ENCODE measurements around the gene IL20RB. TPM values are rescaled to one million over a fixed set of nuclear protein-coding genes. Genes with fewer than 3 reads are reported as not detected.

IL20RB gene
- total and polyA plus RNA-seq, 9 donors = 0.35 to 1.7 (median 0.60) TPM

DNA sequence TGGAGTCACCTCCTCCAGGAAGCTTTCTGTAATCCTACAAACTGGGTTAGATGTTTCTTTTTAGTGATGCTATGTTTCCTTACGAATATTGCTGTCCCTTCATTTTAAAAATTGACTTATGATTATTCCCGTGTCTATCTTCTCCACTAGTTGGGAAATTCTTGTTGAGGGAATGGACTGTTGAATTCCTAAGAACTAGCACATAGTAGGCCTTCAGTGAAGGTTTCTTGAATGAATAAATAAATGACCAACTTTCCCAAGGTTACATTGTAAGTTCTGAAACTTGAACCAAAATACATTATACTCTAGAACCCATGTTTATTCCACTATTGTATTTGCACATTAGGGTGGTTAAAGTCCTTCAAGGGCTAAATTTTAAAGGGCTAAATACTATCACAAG, 812 bp upstream of the IL20RB start:
- intact Hi-C loops (cut with DNase I) = no loop called here
- no peaks in the 10 kb centered on the region for H3K9me3 ChIP-seq
- H3K4me1 ChIP-seq (ENCODE audit: insufficient read depth) = no peaks in the 10 kb centered on the region
- TF ChIP-seq CTCF (IDR thresholded peaks at IDR 0.05) (no peak), EP300 (IDR thresholded peaks at IDR 0.05) (no peak), POLR2A (IDR thresholded peaks at IDR 0.05) (no peak)
- no peak for DNase-seq
- no peaks in the 10 kb centered on the region for H3K27me3 ChIP-seq
- WGBS, 3 donors = 96 to 98% (median 98%) methylated on average over 2 of the region's 2 CpGs
- H3K36me3 ChIP-seq = no peaks in the 10 kb centered on the region
- no peak overlapping the region for H3K27ac ChIP-seq
- H3K4me3 ChIP-seq = no peak overlapping the region

- no peaks in the 10 kb centered on the region for H3K4me1 ChIP-seq (ENCODE audit: insufficient read depth)
- H3K4me3 ChIP-seq = no peak overlapping the region
- no peak for DNase-seq
- no peak for TF ChIP-seq EP300 (IDR thresholded peaks at IDR 0.05)
- TF ChIP-seq CTCF (IDR thresholded peaks at IDR 0.05) = no peak
- TF ChIP-seq POLR2A (IDR thresholded peaks at IDR 0.05) = no peak
- no peaks in the 10 kb centered on the region for H3K36me3 ChIP-seq
- intact Hi-C loops (cut with DNase I) = no loop called here
- H3K27ac ChIP-seq = no peak overlapping the region
- WGBS, 3 donors = 60 to 81% (median 75%) methylated on average over 2 of the region's 2 CpGs
- no peaks in the 10 kb centered on the region for H3K9me3 ChIP-seq
- H3K27me3 ChIP-seq = no peaks in the 10 kb centered on the region
Observed at GRCh38 chr3:136958939-136959338, 1.2 kb downstream of the IL20RB start.

DNA sequence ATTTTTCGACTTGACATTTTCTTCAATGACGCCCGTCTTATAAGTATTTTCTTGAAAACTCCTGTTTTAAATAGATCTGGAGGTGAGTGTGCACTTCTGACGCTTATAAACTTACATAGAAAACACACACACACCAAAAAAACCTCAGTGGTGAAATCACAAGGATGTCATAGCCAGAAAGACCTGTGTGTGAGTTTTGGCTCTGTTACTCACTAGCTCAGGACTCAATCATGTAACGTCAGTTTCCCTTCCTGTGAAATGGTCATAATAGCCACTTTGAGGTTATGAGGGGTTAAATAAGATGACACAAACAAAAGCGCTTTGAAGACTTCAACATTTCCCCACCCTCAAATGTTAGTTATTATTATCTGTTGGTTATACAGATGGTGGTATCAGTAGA, 1.8 kb downstream of the IL20RB start:
- intact Hi-C loops (cut with DNase I) = no loop called here
- no peak overlapping the region for H3K4me3 ChIP-seq

GRCh38 chr3:136960838-136961836, 3.4 kb downstream of the IL20RB start:
- H3K27me3 ChIP-seq = no peaks in the 10 kb centered on the region
- no peaks in the 10 kb centered on the region for H3K36me3 ChIP-seq
- 82 to 86% (median 84%) methylated on average over 4 of the region's 4 CpGs for WGBS, 3 donors
- no peaks in the 10 kb centered on the region for H3K9me3 ChIP-seq
- intact Hi-C loops (cut with DNase I) = no loop called here
- no peak overlapping the region for H3K4me3 ChIP-seq
- H3K27ac ChIP-seq = no peak overlapping the region
- DNase-seq = no peak
- TF ChIP-seq CTCF (IDR thresholded peaks at IDR 0.05) = no peak
- no peak for TF ChIP-seq EP300 (IDR thresholded peaks at IDR 0.05)
- no peaks in the 10 kb centered on the region for H3K4me1 ChIP-seq (ENCODE audit: insufficient read depth)

More for the DNA sequence above, 1.8 kb downstream of the IL20RB start:
- 95 to 96% (median 95%) methylated on average over 6 of the region's 6 CpGs for WGBS, 3 donors
- DNase-seq = no peak
- Histone ChIP-seq H3K27ac (no peak overlapping the region), H3K27me3 (no peaks in the 10 kb centered on the region), H3K36me3 (no peaks in the 10 kb centered on the region), H3K9me3 (no peaks in the 10 kb centered on the region), H3K4me1 (ENCODE audit: insufficient read depth) (no peaks in the 10 kb centered on the region)
- TF ChIP-seq CTCF (IDR thresholded peaks at IDR 0.05) = no peak
- TF ChIP-seq POLR2A (IDR thresholded peaks at IDR 0.05) = no peak
- TF ChIP-seq EP300 (IDR thresholded peaks at IDR 0.05) = no peak
